GM23248 (cell line): Measurements from ENCODE around the gene ADGRD1.

ENCODE experiments used
- EZH2 ChIP-seq: fragments of 200-600 bp; sonication (generic); IDR thresholded peaks from 2 replicates; pipeline ENCODE4 v1.6.1; 2018; ENCODE audit warnings: antibody characterized with exemption, mild to moderate bottlenecking; ENCODE audit not compliant: insufficient read depth, poor library complexity, severe bottlenecking
- EZH2phosphoT487 ChIP-seq: fragments of 200-600 bp; sonication (generic); IDR thresholded peaks from 2 replicates; pipeline ENCODE4 v1.6.1; 2018; ENCODE audit warnings: antibody characterized with exemption, moderate library complexity, mild to moderate bottlenecking, low read depth; ENCODE audit not compliant: insufficient read depth

GRCh38 chr12:131095826-131096680 lies 142.3 kb downstream of the ADGRD1 start:
- TF ChIP-seq EZH2phosphoT487 (no peak), EZH2 (no peak)
